Gastrocnemius medialis (tissue), 4 donors: ENCODE measurements around the gene COQ8A.

Experiments used
- POLR2A ChIP-seq, 2 donors: fragments of 450-650 bp; IDR thresholded peaks; one replicate each; pipeline ENCODE4 v1.6.1; 2017; ENCODE audit warnings: antibody characterized with exemption in 2 of 2, mild to moderate bottlenecking in 2 of 2, moderate library complexity in 2 of 2
- TF ChIP-seq, protein P1 (sequence below), 5 experiments: fragments of 450-650 bp in 3 of 5; fragments of 200-600 bp in 2 of 5; sonication (generic) in 2 of 5; IDR thresholded peaks in 4 of 5; conservative IDR thresholded peaks in 1 of 5; 1 replicate in 4 of 5; 2 replicates in 1 of 5; pipeline ENCODE4 v1.5.1; 2016 to 2019; ENCODE audit warnings: antibody characterized with exemption in 5 of 5, mild to moderate bottlenecking in 3 of 5, moderate library complexity in 3 of 5

DNA sequence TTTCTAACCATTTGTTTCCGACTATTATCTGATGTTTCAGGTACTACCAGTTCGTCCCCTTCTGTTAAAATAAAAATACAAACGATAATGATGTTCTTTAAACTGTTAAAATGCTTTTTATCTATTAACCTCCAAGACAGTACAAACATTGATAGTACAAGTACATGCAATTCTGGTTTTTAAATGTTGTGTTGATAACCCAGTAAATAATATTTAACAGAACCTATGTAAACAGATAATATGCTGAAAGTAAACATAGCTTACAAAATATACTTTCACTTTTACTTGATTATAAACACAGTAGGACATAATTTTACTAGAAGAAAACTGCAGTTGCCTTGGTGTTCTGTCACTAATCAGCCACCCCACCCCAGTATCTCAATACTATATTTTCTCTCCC is 76.9 kb downstream of the COQ8A start:
- TF ChIP-seq, protein P1, sequence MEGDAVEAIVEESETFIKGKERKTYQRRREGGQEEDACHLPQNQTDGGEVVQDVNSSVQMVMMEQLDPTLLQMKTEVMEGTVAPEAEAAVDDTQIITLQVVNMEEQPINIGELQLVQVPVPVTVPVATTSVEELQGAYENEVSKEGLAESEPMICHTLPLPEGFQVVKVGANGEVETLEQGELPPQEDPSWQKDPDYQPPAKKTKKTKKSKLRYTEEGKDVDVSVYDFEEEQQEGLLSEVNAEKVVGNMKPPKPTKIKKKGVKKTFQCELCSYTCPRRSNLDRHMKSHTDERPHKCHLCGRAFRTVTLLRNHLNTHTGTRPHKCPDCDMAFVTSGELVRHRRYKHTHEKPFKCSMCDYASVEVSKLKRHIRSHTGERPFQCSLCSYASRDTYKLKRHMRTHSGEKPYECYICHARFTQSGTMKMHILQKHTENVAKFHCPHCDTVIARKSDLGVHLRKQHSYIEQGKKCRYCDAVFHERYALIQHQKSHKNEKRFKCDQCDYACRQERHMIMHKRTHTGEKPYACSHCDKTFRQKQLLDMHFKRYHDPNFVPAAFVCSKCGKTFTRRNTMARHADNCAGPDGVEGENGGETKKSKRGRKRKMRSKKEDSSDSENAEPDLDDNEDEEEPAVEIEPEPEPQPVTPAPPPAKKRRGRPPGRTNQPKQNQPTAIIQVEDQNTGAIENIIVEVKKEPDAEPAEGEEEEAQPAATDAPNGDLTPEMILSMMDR (IDR thresholded peaks at IDR 0.05 in 4 of 5, conservative IDR thresholded peaks at IDR 0.05 in 1 of 5), result no peak
- TF ChIP-seq POLR2A (IDR thresholded peaks at IDR 0.05), result no peak
